ENCODE measurements around the gene CHAT. TPM values are rescaled to one million over a fixed set of nuclear protein-coding genes. Genes with fewer than 3 reads are reported as not detected.

The CHAT gene
- total RNA-seq, 1 donor from 2014 or later = not detected

GRCh38 chr10:49612513-49613164 is 1.2 kb upstream of the CHAT start:
- TF ChIP-seq CTCF (IDR thresholded peaks at IDR 0.05) = no peak
- peaks cover 9% of the 10 kb centered on the region for H3K4me1 ChIP-seq
- no peak for ATAC-seq
- no peak overlapping the region for H3K27ac ChIP-seq
- H3K36me3 ChIP-seq = no peaks in the 10 kb centered on the region
- no peak overlapping the region for H3K4me3 ChIP-seq
- no peaks in the 10 kb centered on the region for H3K9me3 ChIP-seq
- no peak for DNase-seq
- intact Hi-C loops (cut with DNase I) = no loop called here
- peaks cover 93% of the 10 kb centered on the region for H3K27me3 ChIP-seq (ENCODE audit: low read depth)

GRCh38 chr10:49613165-49613881 is 514 bp upstream of the CHAT start:
- H3K27ac ChIP-seq = no peak overlapping the region
- intact Hi-C loops (cut with DNase I) = no loop called here
- DNase-seq (no peak), ATAC-seq (no peak)
- no peak overlapping the region for H3K4me3 ChIP-seq
- peaks cover 9% of the 10 kb centered on the region for H3K4me1 ChIP-seq
- TF ChIP-seq CTCF (IDR thresholded peaks at IDR 0.05) = no peak
- peaks cover 93% of the 10 kb centered on the region for H3K27me3 ChIP-seq (ENCODE audit: low read depth)
- H3K36me3 ChIP-seq = no peaks in the 10 kb centered on the region
- H3K9me3 ChIP-seq = no peaks in the 10 kb centered on the region

GRCh38 chr10:49614242-49615198 is 683 bp downstream of the CHAT start:
- peaks cover 84% of the 10 kb centered on the region for H3K27me3 ChIP-seq (ENCODE audit: low read depth)
- no peak for TF ChIP-seq CTCF (IDR thresholded peaks at IDR 0.05)

GRCh38 chr10:49615213-49615612 is 1.4 kb downstream of the CHAT start:
- no peak overlapping the region for H3K4me3 ChIP-seq
- no peak for TF ChIP-seq CTCF (IDR thresholded peaks at IDR 0.05)
- no peaks in the 10 kb centered on the region for H3K9me3 ChIP-seq
- H3K4me1 ChIP-seq = peaks cover 9% of the 10 kb centered on the region
- DNase-seq = no peak
- intact Hi-C loops (cut with DNase I) = no loop called here
- H3K27ac ChIP-seq = no peak overlapping the region
- H3K36me3 ChIP-seq = no peaks in the 10 kb centered on the region
- no peak for ATAC-seq
- H3K27me3 ChIP-seq (ENCODE audit: low read depth) = peaks cover 77% of the 10 kb centered on the region

More at GRCh38 chr10:49614242-49615198, 683 bp downstream of the CHAT start:
- DNase-seq = no peak
- Histone ChIP-seq H3K4me1 (peaks cover 9% of the 10 kb centered on the region), H3K9me3 (no peaks in the 10 kb centered on the region), H3K4me3 (no peak overlapping the region), H3K36me3 (no peaks in the 10 kb centered on the region), H3K27ac (no peak overlapping the region)
- intact Hi-C loops (cut with DNase I) = no loop called here
- no peak for ATAC-seq

- Histone ChIP-seq H3K27ac (no peak overlapping the region), H3K36me3 (no peaks in the 10 kb centered on the region), H3K4me1 (peaks cover 6% of the 10 kb centered on the region), H3K9me3 (no peaks in the 10 kb centered on the region), H3K27me3 (ENCODE audit: low read depth) (peaks cover 72% of the 10 kb centered on the region), H3K4me3 (no peak overlapping the region)
- TF ChIP-seq CTCF (IDR thresholded peaks at IDR 0.05) = no peak
- ATAC-seq = no peak
- DNase-seq = no peak
- intact Hi-C loops (cut with DNase I) = no loop called here
Observed at GRCh38 chr10:49615721-49616120, 1.9 kb downstream of the CHAT start.
